Suppressor macrophage treated with lipopolysaccharide for 1 hour (primary cell): ENCODE measurements around the gene PAX7.

Source experiments
- DNase-seq, 3 donors: peaks; one replicate each; pipeline ENCODE4 v3.0.0-alpha.2; 2020 to 2022

The PAX7 gene

DNA sequence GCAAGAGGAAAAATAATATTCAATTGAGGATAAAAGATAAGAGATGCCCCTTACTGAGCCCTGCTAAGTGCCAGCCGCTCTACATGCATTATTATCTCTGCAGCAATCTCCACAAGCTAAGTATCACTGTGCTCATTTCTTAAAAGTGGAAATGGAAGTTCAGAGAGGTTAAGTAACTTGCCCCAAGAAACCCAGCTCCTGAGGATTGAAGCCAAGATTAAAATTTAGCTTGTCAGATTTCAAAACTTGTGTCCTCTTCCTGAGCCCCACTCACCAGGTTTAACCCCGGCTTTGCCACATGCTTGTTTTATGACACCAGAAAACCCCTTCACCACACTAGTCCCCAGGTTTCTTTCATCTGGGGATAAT, 11.2 kb upstream of the PAX7 start:
- no peak for DNase-seq

DNA sequence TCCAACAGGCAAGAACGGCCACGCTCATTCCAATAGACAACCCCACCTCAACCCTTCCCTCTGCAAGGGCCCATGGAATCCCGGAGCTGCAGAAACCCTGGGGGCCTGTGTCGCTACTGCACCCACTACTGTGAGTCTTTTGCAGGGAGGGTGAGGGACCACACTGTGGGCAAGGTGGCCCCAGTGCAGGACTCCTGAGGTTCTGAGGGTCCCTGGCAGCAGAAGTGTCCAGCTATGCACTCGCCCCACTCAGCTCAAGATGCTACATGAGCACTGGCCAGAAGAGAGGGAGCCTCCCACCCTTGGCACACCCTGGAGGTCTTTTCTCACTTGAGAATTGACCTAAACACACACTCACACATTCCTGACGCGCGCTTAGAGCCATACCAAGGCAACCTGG, 2.1 kb upstream of the PAX7 start:
- no peak for DNase-seq

DNA sequence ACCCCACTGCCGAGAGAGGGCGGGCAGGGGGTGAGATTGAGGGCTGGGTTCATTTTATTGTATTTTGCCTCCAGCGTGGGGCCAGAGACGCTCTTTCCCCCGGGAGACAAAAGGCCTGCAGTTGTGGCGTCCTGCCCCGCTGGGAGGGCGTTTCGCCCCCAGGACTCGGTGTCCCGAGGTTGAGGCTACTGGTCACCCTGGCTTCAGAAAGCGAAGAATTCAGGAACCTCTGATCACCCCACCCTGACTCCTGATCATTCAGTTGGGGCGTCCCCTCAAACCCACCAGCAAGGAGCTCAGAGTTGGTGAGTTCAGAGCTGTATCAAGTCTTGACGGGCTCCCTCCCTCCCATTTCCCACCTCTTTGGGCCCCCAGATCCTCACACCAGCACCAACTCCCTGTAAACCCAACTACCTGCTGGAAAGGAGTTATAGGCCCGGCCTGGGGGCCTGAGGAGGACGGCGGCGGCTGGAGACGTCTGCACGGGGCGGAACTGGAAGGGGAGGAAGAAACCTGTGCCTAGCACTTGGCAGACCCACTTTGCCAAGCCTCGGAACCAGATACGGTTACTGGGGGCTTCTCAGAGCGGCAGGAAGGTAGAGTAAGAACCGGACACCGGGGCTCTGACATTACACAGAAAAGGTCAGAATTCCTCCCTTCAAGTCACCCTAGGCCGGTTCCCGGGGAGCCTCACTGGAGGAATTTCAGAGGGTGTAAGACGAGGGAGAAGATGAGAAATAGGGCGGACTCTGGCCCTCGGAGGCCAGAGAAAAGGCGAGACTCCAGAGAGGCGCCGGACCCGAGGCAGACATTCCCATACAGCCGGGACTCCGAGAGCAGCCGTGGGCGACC, 761 bp upstream of the PAX7 start:
- no peak for DNase-seq

DNA sequence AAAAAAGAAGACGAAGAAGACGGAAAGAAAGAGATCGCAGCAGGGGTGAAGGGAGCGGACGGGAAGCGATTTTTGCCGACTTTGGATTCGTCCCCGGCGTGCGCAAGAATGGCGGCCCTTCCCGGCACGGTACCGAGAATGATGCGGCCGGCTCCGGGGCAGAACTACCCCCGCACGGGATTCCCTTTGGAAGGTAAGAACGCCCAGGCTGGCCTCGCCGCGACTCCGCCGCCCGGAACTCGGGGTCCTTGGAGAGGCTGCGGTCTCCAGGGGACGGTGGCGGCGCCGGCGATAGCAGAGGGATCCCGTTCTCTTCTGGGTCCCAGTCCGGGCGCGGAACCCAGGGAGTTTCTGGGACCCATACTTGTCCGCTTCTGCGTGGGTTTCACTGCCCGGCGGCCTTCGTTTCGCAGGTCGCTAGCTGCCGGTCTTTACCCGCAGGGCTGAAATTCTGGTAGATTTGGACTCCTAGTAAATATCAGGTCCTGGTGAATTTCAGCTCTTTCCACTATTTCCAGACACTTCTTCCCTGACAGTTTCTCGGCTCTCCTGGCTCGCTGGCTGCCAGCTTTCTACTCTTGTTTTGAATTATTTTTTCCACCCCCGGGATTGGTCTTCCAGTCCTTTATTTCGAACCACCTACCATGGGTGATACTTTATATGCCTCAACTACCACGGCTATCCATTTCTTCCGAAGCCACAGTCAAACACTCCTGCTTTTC, 1.0 kb downstream of the PAX7 start:
- DNase-seq, result no peak

DNA sequence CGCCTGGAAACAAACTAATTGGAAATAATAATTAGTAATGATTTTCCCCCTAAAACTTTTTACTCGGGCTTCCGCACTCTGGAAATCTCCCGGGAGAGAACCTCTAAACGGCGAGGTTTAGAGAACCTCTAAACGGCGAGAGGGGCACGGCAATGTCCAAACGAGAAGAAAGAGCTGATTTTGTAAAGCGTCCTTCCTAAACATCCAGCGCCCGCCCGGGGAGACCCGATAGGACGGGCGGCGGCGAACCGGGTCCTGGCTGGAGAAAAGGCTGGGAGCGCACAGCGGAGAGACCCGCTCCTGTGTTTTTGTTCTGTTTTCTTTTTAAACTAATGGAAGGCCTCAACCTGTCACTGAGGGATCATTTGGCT, 1.6 kb downstream of the PAX7 start:
- no peak for DNase-seq

DNA sequence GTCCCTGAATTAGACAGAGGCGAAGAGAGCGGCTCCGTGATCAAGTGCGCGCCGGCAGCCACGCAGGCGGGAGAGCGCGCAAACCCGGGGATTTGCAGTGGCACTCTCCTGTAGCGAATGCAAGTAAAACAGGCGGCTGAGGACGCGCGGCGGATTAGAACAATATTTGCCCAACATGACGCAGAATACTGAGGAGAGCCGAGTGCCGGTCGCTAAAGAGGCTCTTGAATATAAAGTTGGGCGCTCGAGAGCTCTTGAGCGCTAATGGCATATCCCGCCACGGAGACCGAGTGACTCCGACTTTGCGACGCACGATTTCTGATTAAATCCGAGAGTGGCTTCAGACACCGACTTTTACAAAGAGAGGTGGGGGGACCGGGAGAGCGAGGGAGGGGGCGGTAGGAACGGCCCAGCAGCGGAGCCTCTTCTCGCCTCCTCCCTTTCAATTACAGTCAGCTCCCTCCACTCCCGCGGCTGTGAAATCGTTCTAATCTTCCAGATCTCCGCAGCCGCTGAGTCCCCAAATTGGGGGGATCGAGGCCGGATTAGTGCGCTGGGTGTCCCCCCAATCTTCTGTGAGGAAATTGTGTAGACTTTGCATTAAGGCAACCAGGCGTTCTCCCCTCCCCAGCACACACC, 2.3 kb downstream of the PAX7 start:
- DNase-seq, result no peak

DNA sequence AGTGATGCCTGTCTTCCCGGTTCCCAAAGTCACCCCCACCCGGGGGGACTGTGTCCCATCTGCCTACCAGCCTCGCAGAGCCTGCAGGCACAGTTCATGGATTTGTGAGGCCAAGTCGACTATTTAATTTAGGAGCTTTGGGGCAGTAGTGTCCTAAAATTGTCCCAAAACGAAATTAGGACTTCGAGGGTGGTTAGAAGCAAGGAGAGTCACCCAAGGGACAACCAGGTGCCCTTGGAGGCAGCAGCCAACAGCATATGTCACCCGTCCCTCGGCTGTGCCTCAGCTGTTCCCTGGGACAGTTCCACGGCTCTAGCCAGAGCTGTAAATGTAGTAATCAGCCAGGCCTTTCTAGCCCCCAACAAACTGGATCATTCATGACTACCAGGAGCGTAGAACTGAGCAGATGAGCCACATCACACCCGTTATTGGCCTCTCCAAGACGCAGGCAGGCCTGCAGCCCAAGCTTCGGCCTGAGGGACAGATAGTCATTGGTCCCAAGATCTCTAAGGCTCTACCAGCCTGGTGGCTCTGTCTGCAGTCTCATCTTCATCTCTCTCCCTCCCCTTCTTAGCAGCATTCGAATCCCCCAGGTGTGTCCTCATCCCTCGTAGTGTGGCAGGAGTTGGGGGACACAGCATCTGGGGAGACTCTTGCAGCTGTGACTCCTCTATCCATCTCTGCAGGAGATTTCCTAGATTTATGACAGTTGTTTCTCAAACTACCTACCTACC, 2.9 kb downstream of the PAX7 start:
- no peak for DNase-seq

DNA sequence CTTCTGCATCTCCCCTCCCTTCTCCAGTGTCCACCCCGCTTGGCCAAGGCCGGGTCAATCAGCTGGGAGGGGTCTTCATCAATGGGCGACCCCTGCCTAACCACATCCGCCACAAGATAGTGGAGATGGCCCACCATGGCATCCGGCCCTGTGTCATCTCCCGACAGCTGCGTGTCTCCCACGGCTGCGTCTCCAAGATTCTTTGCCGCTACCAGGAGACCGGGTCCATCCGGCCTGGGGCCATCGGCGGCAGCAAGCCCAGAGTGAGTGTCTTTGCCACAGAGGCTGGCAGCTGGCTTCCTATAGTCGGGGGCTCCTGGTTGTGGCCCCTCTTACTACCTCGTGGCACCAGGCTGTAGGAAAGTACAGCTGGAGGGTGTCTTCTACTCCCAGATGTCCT, 3.6 kb downstream of the PAX7 start:
- DNase-seq, result no peak

DNA sequence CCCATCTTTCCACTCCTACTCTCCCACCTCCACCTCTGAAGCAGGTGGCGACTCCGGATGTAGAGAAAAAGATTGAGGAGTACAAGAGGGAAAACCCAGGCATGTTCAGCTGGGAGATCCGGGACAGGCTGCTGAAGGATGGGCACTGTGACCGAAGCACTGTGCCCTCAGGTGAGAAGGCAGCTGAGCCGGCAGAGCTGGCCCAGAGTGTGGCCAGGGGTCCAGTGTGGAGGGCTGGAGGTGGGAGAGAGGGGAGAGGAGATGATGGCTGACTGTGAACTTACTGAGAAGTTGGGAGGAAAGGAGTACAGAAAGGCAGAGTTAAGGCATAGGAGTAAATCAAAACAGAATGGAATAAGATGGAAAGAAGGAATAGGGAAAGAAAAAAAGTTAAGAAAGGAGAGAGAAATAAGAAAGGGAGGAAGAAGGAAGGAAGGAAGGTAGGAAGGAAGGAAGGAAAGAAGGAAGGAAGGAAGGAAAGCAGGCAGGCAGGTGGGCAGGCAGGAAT, 4.5 kb downstream of the PAX7 start:
- no peak for DNase-seq

DNA sequence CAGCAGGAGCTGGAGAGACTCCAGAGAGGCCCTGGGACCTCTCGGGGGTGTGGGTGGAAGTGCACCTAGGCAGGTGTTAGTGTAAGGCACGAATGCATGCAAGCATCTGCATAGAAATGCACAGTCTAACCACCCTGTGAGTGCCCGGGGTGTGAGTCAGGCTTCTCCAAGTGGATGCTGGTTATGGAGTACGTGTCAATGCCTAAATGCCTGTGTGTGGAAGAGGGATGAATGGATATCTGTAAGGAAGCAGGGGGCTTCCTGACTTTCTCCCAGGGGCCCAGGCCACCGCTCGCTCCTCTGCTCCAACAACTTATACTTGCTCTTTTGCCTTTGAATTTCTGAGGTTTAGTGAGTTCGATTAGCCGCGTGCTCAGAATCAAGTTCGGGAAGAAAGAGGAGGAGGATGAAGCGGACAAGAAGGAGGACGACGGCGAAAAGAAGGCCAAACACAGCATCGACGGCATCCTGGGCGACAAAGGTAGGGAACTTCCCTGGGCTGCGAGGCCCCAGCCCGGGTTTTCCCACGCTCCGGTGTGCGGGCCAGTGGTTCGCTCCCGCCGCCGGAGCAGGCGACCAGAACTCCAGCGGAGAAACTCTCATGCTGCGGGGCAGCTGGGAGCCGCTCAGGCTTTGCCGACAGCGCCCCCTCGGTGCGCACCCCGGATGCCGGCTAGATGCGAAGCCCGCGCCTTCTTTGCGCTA, 5.4 kb downstream of the PAX7 start:
- DNase-seq, result no peak

DNA sequence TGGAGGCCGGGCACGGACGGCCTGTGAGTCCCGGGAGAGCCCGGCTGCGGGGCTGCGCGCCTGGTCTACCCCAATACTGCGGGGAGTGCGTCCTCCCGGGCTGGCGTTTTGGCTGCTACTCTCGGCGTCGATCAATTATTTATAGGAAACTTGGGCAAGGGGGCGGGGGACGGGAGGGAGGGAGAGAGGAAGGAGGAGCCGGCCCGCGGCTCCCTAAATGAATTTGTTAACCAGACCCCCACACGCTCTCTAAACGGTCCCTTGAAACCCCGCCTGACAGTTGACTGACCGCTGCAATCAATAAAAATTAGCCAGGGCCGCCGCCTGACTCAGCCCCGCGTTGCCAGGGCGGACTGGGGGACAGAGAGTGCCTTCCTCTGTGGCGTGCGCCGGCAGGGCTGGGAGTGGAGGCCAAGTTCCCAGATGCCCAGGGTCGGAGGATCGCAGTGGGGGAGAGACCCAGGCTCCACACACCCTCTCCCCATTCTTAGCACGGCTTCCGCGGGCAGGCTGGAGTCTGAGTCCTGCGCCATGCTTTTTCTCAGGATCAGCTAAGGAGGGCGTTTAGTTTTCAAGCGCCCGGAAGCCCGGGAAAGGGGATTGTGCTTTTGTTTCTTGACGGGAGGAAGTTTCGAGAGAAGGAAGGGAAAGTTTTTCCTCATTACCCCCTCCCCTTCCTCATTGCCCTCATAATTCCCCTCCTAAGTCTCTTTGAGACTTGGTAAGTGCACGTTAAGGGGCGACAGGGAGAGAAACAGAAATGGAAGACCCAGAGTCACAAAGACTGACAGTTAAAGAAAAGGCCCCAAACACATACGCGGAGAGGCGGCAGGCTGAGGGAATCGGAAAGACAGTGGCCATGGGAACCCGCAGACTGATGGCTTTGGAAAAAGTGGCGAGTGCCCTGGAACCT, 6.2 kb downstream of the PAX7 start:
- DNase-seq, result no peak

DNA sequence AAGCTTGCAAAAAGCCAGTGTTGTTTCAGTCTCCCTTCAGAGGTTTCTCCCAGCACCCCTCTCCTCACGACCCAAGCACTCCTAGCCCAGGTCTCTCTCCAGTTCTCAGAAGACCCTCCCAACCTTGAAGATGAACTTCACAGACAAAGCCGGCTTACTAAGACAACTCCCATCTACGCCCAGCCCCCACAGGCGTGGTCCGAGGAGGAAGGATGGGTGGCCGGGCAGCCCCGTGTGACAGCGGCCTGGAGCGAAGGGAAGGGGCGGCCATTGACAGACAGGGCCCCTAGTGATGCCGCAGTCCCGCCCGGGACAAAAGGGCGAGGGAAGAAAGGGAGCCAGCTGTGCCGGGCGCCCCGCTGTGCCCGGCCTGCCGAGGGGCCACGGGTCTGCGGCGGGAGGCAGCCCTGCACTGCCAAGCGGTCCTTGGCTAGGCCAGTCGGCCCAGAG, 6.9 kb downstream of the PAX7 start:
- no peak for DNase-seq

DNA sequence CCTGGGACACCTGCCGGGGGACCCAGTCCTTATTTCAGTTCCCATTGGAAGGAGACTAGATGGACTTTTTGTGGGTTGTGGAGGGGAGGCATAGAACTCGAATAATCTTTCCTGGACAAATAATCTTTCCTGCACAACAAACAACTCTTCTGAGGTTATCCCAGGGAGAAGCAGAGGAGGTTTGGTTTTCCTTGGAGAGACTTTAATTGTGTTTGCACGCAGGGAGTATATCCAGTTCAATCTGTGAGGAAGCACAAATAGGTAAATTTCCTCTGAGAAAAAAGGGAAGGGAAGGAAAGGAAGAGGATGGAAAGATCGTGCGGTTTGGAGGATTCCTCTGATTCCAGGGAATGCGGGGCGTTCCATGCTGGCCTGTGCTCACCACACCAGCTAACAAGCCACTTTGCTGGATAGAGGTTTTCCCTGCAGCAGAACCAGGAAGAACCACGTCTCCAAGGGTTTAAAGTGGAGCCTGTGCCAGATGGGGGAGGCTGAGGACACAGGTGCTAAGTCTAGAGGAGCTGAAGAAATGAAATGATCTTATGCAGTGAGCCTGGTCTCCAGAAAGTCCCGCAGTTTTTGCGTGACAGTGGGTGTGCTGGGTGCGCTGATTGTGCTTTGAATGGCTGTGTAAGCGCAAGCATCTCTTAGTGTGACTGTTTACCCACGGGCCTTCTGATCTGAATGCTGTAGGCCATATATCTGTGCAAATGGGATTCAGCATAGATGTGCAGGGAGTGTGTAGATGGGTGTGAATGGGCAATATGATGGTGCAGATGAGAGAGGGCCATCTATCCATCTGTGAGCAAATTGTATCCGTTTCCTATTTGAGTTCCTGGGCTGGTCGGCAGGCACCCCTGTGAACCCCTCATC, 7.6 kb downstream of the PAX7 start:
- DNase-seq, result no peak

DNA sequence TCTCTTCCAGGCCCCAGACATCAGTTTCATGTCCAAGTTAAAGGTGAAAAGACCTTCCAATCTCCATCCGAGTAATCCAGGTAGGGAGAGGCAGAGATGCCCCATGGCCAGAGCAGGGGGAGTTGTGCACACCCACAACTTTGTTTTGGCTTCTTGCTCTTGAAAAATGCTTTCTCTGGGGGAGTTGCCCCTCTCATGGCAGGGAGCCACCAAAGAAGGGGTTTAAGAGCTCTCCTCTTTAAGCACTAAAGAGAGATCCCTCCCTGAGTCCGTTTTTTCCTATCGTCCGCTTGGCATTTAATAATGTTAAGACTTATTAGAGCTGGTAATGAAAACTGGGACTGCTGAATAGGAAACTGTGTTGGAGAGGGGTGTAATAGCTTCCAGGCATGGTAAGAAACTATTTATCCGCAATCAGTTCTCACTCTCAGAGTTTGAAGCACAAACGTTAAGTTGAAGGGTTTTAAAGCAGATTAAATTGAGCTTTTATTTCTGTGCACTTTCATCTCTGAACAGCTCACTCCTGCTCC, 8.3 kb downstream of the PAX7 start:
- no peak for DNase-seq

DNA sequence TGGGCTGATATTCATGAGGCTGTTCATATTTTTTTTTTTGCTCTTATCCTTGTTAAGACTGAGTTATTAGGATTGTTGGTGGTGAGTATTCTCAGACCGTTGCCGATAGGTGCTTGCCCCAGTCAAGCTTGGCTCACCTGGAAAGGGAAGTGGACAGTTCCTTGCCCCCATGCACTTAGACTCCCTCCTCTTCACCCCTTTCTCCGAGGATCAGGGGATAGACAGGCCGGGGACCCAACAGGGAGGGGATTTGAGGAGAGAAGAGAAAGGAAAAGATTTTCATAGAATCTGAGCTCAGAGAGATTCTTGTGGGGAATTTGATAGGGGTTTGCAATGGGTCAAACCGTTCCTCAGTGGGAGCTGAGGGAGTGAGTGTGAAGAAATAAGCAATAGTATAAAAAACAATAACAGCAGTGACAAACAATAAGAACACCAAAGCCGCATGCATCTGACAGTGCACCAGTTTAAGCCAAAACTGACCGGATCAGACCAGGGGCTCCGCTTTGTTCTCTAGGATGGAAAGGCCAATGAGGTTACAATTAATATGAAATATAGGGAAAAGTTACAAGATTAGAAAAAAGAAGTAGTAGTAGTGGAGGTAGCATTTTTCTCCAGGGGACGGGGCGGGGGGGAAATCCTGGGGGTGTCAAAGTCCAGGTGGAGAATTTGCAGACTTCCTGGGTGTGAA, 8.9 kb downstream of the PAX7 start:
- no peak for DNase-seq

DNA sequence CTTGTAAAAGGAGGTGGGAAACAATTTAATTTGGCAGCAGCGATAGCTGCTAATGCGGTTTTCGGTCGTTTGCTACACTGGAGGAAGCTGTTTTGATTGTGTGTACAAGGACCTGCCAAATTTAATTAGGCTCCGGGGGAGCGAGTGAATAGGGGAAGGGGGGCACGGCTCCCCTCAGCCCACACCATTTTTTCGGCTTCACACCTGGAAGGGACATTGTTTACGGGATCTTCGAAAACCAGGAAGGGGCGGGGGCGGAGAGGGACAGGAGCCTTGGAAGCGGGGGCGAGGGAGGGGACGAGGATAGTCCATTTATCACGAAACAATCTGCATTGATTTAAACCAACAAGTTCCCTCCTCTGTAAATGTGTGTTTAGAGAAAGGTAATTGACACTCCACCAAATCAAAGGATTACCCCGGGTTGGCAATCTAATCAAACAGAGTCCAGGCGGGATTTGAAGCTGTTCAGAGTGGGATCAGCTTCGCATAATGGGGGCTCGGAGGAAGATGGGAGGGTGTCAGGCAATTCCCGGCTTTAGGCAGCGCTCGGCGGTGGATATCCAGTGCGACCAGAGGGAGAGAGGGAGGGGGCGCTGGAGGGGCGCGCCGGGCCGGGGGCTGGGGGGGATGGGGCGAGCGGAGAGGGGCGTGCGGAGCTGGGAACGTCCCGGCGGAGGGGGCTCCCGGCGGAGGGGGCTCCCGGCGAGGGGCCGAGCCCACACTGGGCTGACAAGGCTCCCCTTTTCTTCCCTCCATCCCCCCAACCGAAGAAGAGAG, 9.8 kb downstream of the PAX7 start:
- DNase-seq, result no peak

DNA sequence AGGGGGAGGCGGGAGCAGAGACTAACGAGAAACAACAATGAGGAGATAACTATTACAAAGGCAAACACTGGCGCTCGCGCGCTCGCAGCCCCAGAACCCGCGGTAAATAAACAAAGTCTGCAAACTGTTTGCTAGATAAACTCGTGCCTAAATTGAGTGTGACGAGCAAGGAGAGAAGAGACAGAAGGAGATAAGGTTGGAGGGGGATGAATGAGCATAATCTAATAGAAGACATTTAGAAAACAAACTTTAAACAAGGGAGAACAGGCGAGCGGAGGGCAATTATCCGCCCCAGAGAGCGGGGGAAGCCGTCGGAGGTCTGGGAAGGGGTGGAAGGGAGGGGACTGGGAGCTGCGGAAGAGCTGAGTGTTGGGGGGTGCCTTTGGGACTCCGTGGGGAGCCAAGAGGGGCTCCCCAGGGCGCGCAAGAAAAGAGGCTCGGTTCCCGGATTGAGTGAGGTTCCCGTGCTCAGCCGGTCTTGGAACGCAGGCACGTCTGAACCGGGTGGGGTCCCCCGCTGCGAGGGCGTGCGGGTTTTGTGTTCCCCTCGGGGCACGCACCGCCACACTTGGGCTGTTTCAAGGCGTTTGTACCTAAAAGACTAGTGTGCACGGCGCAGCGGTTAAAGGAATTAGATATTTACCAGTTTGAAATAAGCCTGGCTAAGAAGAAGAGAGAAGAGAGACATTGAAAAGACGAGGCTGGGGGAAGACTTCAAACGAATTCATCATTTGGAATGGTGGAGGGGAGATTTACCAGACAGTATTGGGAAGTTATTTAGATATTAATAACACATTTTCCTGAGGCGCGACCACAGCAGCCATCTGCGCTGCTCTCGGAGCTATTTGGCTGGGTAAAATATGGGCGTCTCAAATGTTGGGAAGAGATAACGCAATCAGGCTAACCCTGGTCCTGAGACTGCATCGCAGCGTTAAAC, 10.6 kb downstream of the PAX7 start:
- DNase-seq, result no peak
